ENCODE data around the gene ARFGAP1.

Gene ARFGAP1

DNA sequence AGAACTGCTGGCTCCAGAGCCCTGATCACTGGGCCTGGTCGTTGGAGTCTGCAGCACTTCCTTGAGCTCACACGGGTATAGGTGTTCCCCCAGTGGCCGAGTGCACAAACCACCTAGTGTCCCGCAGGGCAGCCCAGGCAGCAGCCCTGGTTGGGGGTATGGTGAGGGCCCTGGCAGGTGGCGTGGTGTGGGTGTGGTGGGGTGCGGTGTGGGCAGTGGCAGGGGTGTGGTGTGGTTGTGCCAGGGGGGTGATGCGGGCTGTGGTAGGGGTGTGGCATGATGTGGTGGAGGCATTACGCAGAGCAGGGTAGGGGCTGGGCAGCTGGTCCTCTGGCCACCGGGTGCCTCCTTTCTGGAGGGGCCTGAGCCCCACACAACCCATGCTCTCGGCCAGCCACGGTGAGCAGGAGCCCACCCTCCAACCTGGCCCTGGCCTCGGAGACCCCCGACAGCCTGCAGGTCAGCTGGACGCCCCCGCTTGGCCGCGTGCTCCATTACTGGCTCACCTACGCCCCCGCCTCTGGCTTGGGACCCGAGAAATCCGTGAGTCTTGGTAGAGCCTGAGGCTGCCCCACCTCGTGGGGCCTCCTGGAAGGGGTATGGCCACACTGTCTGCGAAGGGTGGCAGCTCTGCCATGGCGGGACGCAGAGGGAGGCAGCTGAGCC is 40.9 kb downstream of the ARFGAP1 start:
- Histone ChIP-seq H3K4me3 (ENCODE audit: low read length) (no peak overlapping the region), H3K9ac (ENCODE audit: low read length) (no peak overlapping the region), H3K36me3 (replicated peaks; ENCODE audit: low read depth, low read length) (no peaks in the 10 kb centered on the region), H3K9me3 (ENCODE audit: insufficient read depth, low read length) (no peaks in the 10 kb centered on the region), H3K4me2 (ENCODE audit: low read length) (no peak overlapping the region), H3K27me3 (ENCODE audit: low read depth, low read length) (no peaks in the 10 kb centered on the region), H3K4me1 (ENCODE audit: low read length) (no peaks in the 10 kb centered on the region), H3K27ac (ENCODE audit: low read length) (no peak overlapping the region), H3K79me2 (ENCODE audit: low read length) (no peaks in the 10 kb centered on the region), H4K20me1 (ENCODE audit: insufficient read depth, low read length) (no peaks in the 10 kb centered on the region), H2AFZ (ENCODE audit: low read depth, low read length) (no peak overlapping the region)
- TF ChIP-seq EZH2phosphoT487 (IDR thresholded peaks at IDR 0.05; ENCODE audit: low read depth): no peak
- TF ChIP-seq, protein P1, sequence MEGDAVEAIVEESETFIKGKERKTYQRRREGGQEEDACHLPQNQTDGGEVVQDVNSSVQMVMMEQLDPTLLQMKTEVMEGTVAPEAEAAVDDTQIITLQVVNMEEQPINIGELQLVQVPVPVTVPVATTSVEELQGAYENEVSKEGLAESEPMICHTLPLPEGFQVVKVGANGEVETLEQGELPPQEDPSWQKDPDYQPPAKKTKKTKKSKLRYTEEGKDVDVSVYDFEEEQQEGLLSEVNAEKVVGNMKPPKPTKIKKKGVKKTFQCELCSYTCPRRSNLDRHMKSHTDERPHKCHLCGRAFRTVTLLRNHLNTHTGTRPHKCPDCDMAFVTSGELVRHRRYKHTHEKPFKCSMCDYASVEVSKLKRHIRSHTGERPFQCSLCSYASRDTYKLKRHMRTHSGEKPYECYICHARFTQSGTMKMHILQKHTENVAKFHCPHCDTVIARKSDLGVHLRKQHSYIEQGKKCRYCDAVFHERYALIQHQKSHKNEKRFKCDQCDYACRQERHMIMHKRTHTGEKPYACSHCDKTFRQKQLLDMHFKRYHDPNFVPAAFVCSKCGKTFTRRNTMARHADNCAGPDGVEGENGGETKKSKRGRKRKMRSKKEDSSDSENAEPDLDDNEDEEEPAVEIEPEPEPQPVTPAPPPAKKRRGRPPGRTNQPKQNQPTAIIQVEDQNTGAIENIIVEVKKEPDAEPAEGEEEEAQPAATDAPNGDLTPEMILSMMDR (IDR thresholded peaks at IDR 0.05; ENCODE audit: low read depth, low read length): no peak

DNA sequence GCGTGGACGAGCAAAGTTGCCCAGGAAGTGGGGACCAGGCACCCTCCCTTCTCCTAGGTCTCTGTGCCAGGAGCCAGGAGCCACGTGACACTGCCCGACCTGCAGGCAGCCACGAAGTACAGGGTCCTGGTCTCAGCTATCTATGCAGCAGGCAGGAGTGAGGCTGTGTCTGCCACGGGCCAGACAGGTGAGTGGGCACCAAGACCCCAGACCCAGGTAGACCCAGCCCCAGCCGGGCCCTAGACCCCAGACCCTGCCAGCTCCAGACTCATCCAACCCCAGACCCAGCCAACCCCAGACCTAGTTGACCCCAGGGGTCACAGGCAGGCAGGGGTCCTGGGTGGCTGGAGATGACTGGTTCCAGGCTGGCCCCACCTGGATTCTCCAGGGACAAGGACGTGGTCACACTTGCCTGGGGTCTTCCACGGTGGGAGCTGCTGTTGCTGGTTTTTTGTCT is 41.4 kb downstream of the ARFGAP1 start:
- H3K4me2 ChIP-seq (ENCODE audit: low read length): no peak overlapping the region

DNA sequence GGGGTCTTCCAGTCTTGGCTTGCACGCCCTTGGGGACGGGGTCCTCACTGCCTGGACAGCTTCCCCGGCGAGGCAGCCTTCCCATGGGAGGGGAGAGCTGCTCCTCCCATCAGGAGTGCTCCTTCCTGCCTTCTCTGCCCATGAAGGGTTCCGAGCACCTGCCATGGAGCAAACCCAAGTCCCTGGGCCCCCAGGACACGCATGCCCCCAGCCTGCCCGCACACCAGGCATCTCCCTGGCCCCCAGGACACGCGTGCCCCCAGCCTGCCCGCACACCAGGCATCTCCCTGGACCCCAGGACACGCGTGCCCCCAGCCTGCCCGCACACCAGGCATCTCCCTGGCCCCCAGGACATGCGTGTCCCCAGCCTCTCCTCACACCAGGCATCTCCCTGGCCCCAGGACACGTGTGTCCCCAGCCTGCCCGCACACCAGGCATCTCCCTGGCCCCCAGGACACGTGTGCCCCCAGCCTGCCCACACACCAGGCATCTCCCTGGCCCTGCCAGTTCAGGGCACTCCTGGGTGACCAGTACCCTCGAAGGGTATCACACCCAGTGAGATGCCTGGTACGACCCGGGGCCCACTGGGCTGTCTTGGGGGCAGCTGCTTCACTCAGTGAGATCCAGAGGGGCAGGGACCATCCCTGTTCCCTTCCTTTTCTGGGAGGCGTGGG is 42.1 kb downstream of the ARFGAP1 start:
- Histone ChIP-seq H4K20me1 (ENCODE audit: insufficient read depth, low read length) (no peaks in the 10 kb centered on the region), H3K36me3 (replicated peaks; ENCODE audit: low read depth, low read length) (no peaks in the 10 kb centered on the region), H3K9me3 (ENCODE audit: insufficient read depth, low read length) (no peaks in the 10 kb centered on the region), H3K4me3 (ENCODE audit: low read length) (no peak overlapping the region), H3K27ac (ENCODE audit: low read length) (no peak overlapping the region), H3K27me3 (ENCODE audit: low read depth, low read length) (no peaks in the 10 kb centered on the region), H3K4me2 (ENCODE audit: low read length) (no peak overlapping the region), H3K4me1 (ENCODE audit: low read length) (no peaks in the 10 kb centered on the region), H2AFZ (ENCODE audit: low read depth, low read length) (no peak overlapping the region), H3K9ac (ENCODE audit: low read length) (no peak overlapping the region), H3K79me2 (ENCODE audit: low read length) (no peaks in the 10 kb centered on the region)
- TF ChIP-seq, protein P1 (IDR thresholded peaks at IDR 0.05; ENCODE audit: low read depth, low read length): no peak
- TF ChIP-seq EZH2phosphoT487 (IDR thresholded peaks at IDR 0.05; ENCODE audit: low read depth): no peak

More for the DNA sequence above, 41.4 kb downstream of the ARFGAP1 start:
- no peak overlapping the region for H3K27ac ChIP-seq (ENCODE audit: low read length)
- no peaks in the 10 kb centered on the region for H3K27me3 ChIP-seq (ENCODE audit: low read depth, low read length)
- no peaks in the 10 kb centered on the region for H3K4me1 ChIP-seq (ENCODE audit: low read length)
- no peaks in the 10 kb centered on the region for H4K20me1 ChIP-seq (ENCODE audit: insufficient read depth, low read length)
- no peaks in the 10 kb centered on the region for H3K36me3 ChIP-seq (replicated peaks; ENCODE audit: low read depth, low read length)
- H2AFZ ChIP-seq (ENCODE audit: low read depth, low read length): no peak overlapping the region
- no peaks in the 10 kb centered on the region for H3K9me3 ChIP-seq (ENCODE audit: insufficient read depth, low read length)
- H3K79me2 ChIP-seq (ENCODE audit: low read length): no peaks in the 10 kb centered on the region
- TF ChIP-seq, protein P1 (IDR thresholded peaks at IDR 0.05; ENCODE audit: low read depth, low read length): no peak
- no peak for TF ChIP-seq EZH2phosphoT487 (IDR thresholded peaks at IDR 0.05; ENCODE audit: low read depth)
- H3K9ac ChIP-seq (ENCODE audit: low read length): no peak overlapping the region
- no peak overlapping the region for H3K4me3 ChIP-seq (ENCODE audit: low read length)

DNA sequence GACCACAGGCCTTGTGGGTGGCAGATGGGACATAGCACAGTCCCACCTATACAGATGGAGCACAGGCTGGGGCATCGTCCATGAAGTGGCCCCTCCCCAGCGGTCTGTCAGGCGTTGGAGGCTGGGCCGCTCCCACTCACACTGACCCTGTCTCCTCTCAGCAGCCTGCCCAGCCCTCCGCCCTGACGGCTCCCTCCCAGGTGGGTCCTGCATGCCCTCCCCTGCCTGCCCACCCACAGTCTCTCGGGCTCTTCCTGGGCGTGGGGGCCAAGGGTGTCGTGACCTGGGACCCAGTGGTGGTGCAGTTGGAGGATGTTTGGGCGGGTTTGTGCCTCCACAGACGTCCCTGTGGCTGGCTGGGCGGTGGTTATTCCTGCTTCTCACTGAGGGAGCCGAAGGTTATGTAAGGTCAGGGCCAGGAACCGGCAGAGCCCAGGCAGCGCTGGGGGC is 42.7 kb downstream of the ARFGAP1 start:
- Histone ChIP-seq H3K4me1 (ENCODE audit: low read length) (no peaks in the 10 kb centered on the region), H4K20me1 (ENCODE audit: insufficient read depth, low read length) (no peaks in the 10 kb centered on the region), H3K9me3 (ENCODE audit: insufficient read depth, low read length) (no peaks in the 10 kb centered on the region), H3K4me3 (ENCODE audit: low read length) (no peak overlapping the region), H3K79me2 (ENCODE audit: low read length) (no peaks in the 10 kb centered on the region), H3K27ac (ENCODE audit: low read length) (no peak overlapping the region), H3K4me2 (ENCODE audit: low read length) (no peak overlapping the region), H3K9ac (ENCODE audit: low read length) (no peak overlapping the region), H2AFZ (ENCODE audit: low read depth, low read length) (no peak overlapping the region), H3K27me3 (ENCODE audit: low read depth, low read length) (no peaks in the 10 kb centered on the region), H3K36me3 (replicated peaks; ENCODE audit: low read depth, low read length) (no peaks in the 10 kb centered on the region)
- TF ChIP-seq EZH2phosphoT487 (IDR thresholded peaks at IDR 0.05; ENCODE audit: low read depth): no peak
- TF ChIP-seq, protein P1 (IDR thresholded peaks at IDR 0.05; ENCODE audit: low read depth, low read length): no peak
